ENCODE results near the gene FAR2.
"Not testable (repeated sequence)": the region's sequence is repeated elsewhere in the genome, so short reads cannot be mapped to it uniquely, and the experiment has no call there.

Gene FAR2

DNA sequence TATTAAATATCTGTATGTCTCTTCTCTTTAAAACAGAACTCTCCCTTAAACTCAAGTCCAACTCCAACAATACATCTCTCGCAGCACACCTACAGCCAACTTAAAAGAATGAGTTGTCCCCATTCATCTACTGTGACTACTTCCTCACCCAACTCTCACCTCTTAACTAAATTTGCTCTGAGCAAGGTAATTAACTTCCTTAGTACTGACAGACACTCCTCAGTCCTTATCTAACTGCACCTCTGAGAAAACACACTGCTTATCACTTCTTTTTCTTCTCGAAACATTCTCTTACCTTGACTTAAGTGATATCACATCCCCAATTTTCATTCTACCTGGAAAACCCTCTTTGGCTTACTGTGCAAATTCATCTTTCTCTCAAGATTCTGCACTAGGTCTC, 224.9 kb downstream of the FAR2 start:
- TF ChIP-seq, protein P1, sequence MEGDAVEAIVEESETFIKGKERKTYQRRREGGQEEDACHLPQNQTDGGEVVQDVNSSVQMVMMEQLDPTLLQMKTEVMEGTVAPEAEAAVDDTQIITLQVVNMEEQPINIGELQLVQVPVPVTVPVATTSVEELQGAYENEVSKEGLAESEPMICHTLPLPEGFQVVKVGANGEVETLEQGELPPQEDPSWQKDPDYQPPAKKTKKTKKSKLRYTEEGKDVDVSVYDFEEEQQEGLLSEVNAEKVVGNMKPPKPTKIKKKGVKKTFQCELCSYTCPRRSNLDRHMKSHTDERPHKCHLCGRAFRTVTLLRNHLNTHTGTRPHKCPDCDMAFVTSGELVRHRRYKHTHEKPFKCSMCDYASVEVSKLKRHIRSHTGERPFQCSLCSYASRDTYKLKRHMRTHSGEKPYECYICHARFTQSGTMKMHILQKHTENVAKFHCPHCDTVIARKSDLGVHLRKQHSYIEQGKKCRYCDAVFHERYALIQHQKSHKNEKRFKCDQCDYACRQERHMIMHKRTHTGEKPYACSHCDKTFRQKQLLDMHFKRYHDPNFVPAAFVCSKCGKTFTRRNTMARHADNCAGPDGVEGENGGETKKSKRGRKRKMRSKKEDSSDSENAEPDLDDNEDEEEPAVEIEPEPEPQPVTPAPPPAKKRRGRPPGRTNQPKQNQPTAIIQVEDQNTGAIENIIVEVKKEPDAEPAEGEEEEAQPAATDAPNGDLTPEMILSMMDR (IDR thresholded peaks at IDR 0.05; ENCODE audit: low read depth, low read length, missing control alignments), result no peak
- Histone ChIP-seq H3K4me3 (ENCODE audit: low read depth, low read length) (no peak overlapping the region), H3K27me3 (replicated peaks) (no peaks in the 10 kb centered on the region), H3K27ac (no peak overlapping the region), H3K36me3 (replicated peaks) (peaks cover 2% of the 10 kb centered on the region)
- DNase-seq, result no peak
- in situ Hi-C loops (cut with HindIII; ENCODE audit: low pct_ligation_motif_present, low sequenced_read_pairs), result no loop called here

- Histone ChIP-seq H3K27ac (no peak overlapping the region), H3K27me3 (replicated peaks) (no peaks in the 10 kb centered on the region), H3K36me3 (replicated peaks) (no peaks in the 10 kb centered on the region), H3K4me3 (ENCODE audit: low read depth, low read length) (no peak overlapping the region)
- in situ Hi-C loops (cut with HindIII; ENCODE audit: low pct_ligation_motif_present, low sequenced_read_pairs), result no loop called here
- DNase-seq, result no peak
- TF ChIP-seq, protein P1 (IDR thresholded peaks at IDR 0.05; ENCODE audit: low read depth, low read length, missing control alignments), result no peak
These were observed 225.8 kb downstream of the FAR2 start for GRCh38 chr12:29374913-29375312.

GRCh38 chr12:29376118-29376517, 227.0 kb downstream of the FAR2 start:
- H3K36me3 ChIP-seq (replicated peaks), result no peaks in the 10 kb centered on the region
- H3K27me3 ChIP-seq (replicated peaks), result no peaks in the 10 kb centered on the region
- TF ChIP-seq, protein P1 (IDR thresholded peaks at IDR 0.05; ENCODE audit: low read depth, low read length, missing control alignments), result no peak
- no peak overlapping the region for H3K27ac ChIP-seq
- H3K4me3 ChIP-seq (ENCODE audit: low read depth, low read length), result no peak overlapping the region
- no peak for DNase-seq
- in situ Hi-C loops (cut with HindIII; ENCODE audit: low pct_ligation_motif_present, low sequenced_read_pairs), result no loop called here

DNA sequence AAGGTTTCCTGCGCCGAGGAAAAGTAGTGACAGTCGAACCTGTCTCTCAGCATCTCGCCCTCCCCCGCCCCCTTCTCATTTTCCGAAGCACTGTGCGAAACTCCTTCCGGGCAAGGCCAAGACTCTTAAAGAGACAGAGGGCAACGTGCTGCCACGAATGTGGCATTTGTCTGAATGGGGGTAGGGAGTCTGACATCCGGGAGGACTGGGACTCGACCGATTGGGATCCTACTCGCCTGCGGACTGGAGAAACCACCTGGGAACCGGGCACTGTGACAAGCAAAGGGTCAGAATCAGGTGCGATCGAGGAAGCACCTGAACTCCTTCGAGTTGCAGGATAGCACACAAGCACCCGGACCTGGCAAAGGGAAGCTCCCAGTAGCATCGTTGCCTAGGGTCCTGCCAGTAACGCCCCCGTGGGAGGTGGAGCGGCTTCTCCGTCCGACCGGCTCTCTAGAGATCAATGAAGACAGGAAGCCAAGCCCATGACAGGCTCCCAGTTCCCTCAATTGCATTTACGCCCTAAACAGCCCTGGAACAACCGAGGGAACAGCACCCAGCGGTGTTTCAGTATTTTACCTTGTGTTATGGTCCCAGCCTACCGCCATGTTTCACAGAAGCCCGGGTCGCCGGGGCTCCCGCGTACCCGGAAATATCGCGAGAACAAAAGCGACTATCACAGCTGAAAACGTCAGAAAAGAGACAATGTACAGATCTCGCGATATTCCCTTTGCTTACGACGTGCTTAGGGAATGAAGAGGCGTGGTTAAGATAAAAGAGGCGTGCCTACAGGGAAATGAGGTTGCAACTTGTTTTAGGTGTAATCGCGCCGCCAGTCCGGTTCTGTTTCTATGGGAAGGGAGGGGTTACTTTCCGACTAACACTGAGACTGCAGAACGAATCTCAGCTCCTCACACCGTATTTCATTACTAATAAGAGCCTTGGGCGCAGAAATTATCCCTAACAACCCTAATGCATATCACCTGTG, 231.8 kb downstream of the FAR2 start, which contains the start of gene ERGIC2:
ERGIC2 (minus strand) TSS at position 637 of the 988 bp plus-strand sequence. CDS start 9,539 bp downstream, outside the sequence.
- in situ Hi-C loops (cut with HindIII; ENCODE audit: low pct_ligation_motif_present, low sequenced_read_pairs), result no loop called here

GRCh38 chr12:29382251-29382650, 233.2 kb downstream of the FAR2 start:
- H3K36me3 ChIP-seq (replicated peaks), result no peaks in the 10 kb centered on the region
- H3K27me3 ChIP-seq (replicated peaks), result no peaks in the 10 kb centered on the region
- no peak overlapping the region for H3K27ac ChIP-seq
- in situ Hi-C loops (cut with HindIII; ENCODE audit: low pct_ligation_motif_present, low sequenced_read_pairs), result no loop called here
- no peak for DNase-seq
- H3K4me3 ChIP-seq (ENCODE audit: low read depth, low read length), result no peak overlapping the region
- TF ChIP-seq, protein P1 (IDR thresholded peaks at IDR 0.05; ENCODE audit: low read depth, low read length, missing control alignments), result no peak

More for the DNA sequence above, 231.8 kb downstream of the FAR2 start, which contains the start of gene ERGIC2:
- Histone ChIP-seq H3K27me3 (replicated peaks) (no peaks in the 10 kb centered on the region), H3K27ac (peak within 1 kb of the TSS; percentile 79), H3K4me3 (ENCODE audit: low read depth, low read length) (peak within 1 kb of the TSS; percentile 98), H3K36me3 (replicated peaks) (no peaks in the 10 kb centered on the region)
- DNase-seq, result peak; percentile 98
- TF ChIP-seq, protein P1 (IDR thresholded peaks at IDR 0.05; ENCODE audit: low read depth, low read length, missing control alignments), result no peak

DNA sequence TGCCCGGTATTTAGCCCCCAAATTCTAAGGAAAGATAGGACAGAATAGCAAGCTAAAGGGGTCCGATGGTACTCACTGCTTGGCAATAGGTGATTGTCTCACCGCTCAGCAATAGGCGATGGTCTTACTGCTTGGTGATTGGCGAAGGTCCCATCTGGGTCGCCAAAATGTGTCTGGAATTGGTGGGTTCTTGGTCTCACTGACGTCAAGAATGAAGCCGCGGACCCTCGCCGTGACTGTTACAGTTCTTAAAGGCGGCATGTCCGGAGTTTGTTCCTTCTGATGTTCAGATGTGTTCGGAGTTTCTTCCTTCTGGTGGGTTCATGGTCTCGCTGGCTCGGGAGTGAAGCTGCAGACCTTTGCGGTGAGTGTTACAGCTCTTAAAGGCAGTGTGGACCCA, 236.1 kb downstream of the FAR2 start:
- H3K36me3 ChIP-seq (replicated peaks); H3K27me3 ChIP-seq (replicated peaks); in situ Hi-C loops (cut with HindIII; ENCODE audit: low pct_ligation_motif_present, low sequenced_read_pairs); DNase-seq; H3K4me3 ChIP-seq (ENCODE audit: low read depth, low read length); H3K27ac ChIP-seq: not testable (repeated sequence)
